HepG2 (cell line): Measurements from ENCODE around the gene THSD4. TPM values are rescaled to one million over a fixed set of nuclear protein-coding genes. Genes with fewer than 3 reads are reported as not detected.

ENCODE experiments used
- AHR ChIP-seq: IDR thresholded peaks from 2 replicates; pipeline ENCODE4 v1.6.1; 2018; ENCODE audit warnings: missing genetic modification reagents, missing compliant biosample characterization
- CHD2 ChIP-seq: IDR thresholded peaks from 2 replicates; pipeline ENCODE4 v1.6.1; 2011; ENCODE audit warnings: low read depth, low read length, improper control_type of control experiment
- CREM ChIP-seq, 2 experiments: sonication (generic) in 1 of 2; formaldehyde crosslinking in 1 of 2; IDR thresholded peaks; 2 replicates each; pipeline versions ENCODE4 v1.4.0 to v1.6.1; 2016 to 2020; ENCODE audit warnings: antibody characterized with exemption in 1 of 2, mild to moderate bottlenecking in 1 of 2, missing genetic modification reagents in 1 of 2
- HOXA7 ChIP-seq: sonication (generic); formaldehyde crosslinking; IDR thresholded peaks from 2 replicates; pipeline ENCODE4 v1.8.1; 2022; ENCODE audit warnings: mild to moderate bottlenecking, missing genetic modification reagents, moderate library complexity
- KDM1A ChIP-seq: IDR thresholded peaks from 2 replicates; pipeline ENCODE4 v1.6.1; 2016; ENCODE audit warnings: missing compliant biosample characterization
- PRPF4 ChIP-seq: fragments of 200-400 bp; formaldehyde crosslinking; IDR thresholded peaks from 2 replicates; pipeline ENCODE4 v1.6.1; 2016; ENCODE audit warnings: low read length, low read depth; ENCODE audit not compliant: poor library complexity, severe bottlenecking
- SUZ12 ChIP-seq: fragments of 150-350 bp; IDR thresholded peaks from 2 replicates; pipeline ENCODE4 v1.6.1; 2014; ENCODE audit warnings: low read depth, low read length
- TARDBP ChIP-seq: sonication (generic); formaldehyde crosslinking; IDR thresholded peaks from 2 replicates; pipeline ENCODE4 v1.8.0; 2022; ENCODE audit warnings: mild to moderate bottlenecking, missing genetic modification reagents
- TEAD3 ChIP-seq: optimal IDR thresholded peaks from 2 replicates; pipeline ENCODE3; 2016; ENCODE audit warnings: borderline replicate concordance
- ZMYM3 ChIP-seq: sonication (generic); formaldehyde crosslinking; IDR thresholded peaks from 2 replicates; pipeline ENCODE4 v1.5.1; 2020; ENCODE audit warnings: mild to moderate bottlenecking, missing genetic modification reagents
- ZNF180 ChIP-seq: sonication (generic); formaldehyde crosslinking; IDR thresholded peaks from 2 replicates; pipeline ENCODE4 v1.4.0; 2020; ENCODE audit warnings: low read depth, missing genetic modification reagents, borderline replicate concordance
- ZNF546 ChIP-seq: sonication (generic); formaldehyde crosslinking; conservative IDR thresholded peaks from 2 replicates; pipeline ENCODE4 v1.8.1; 2023; ENCODE audit warnings: mild to moderate bottlenecking, missing genetic modification reagents
- ZNF670 ChIP-seq: sonication (generic); formaldehyde crosslinking; IDR thresholded peaks from 2 replicates; pipeline ENCODE4 v1.8.0; 2022; ENCODE audit warnings: mild to moderate bottlenecking, missing genetic modification reagents, borderline replicate concordance
- ZNF672 ChIP-seq: sonication (generic); formaldehyde crosslinking; IDR thresholded peaks from 2 replicates; pipeline ENCODE4 v1.8.1; 2022; ENCODE audit warnings: missing genetic modification reagents
- polyA plus RNA-seq, 8 experiments: library from polyadenylated mRNA; depleted of rRNA in 3 of 8; stranded (reverse) in 7 of 8; unstranded in 1 of 8; fragments of >200 nt; fragmentation: Illumina TruSeq in 4 of 8; extraction: Trizol in 4 of 8; gene quantifications; 2 replicates each; pipeline versions ENCODE4 v1.2.1 to v1.2.3, GENCODE V29; 2011 to 2016; ENCODE audit warnings: low read depth in 4 of 8, missing spikeins in 1 of 8, mixed read lengths in 1 of 8; ENCODE audit not compliant: insufficient read depth in 1 of 8
- total RNA-seq, 5 experiments: library from RNA; depleted of rRNA; stranded (reverse); fragments of >200 nt; fragmentation: Illumina TruSeq; extraction: Trizol; gene quantifications; 2 replicates each; pipeline ENCODE4 v1.2.3, GENCODE V29; 2016; ENCODE audit warnings: low read depth in 1 of 5
- TF ChIP-seq, protein P1 (sequence below): sonication (generic); formaldehyde crosslinking; IDR thresholded peaks from 2 replicates; pipeline ENCODE4 v1.8.0; 2022; ENCODE audit warnings: mild to moderate bottlenecking, missing genetic modification reagents; ENCODE audit not compliant: insufficient replicate concordance
- TF ChIP-seq, protein P2 (sequence below): IDR thresholded peaks from 2 replicates; pipeline ENCODE4 v1.6.1; 2016; ENCODE audit warnings: control low read depth
- TF ChIP-seq, protein P3 (sequence below): sonication (generic); formaldehyde crosslinking; IDR thresholded peaks from 2 replicates; pipeline ENCODE4 v1.5.1; 2020; ENCODE audit warnings: missing genetic modification reagents, mild to moderate bottlenecking, borderline replicate concordance
- TF ChIP-seq, protein P4 (sequence below): sonication (generic); formaldehyde crosslinking; IDR thresholded peaks from 2 replicates; pipeline ENCODE4 v1.8.1; 2023; ENCODE audit warnings: missing genetic modification reagents, inconsistent platforms, borderline replicate concordance
- TF ChIP-seq, protein P5 (sequence below): sonication (generic); formaldehyde crosslinking; IDR thresholded peaks from 2 replicates; pipeline ENCODE4 v1.4.0; 2020; ENCODE audit warnings: missing genetic modification reagents, mild to moderate bottlenecking, borderline replicate concordance

THSD4 gene
- total and polyA plus RNA-seq, 2 of the 13 experiments (the other 11 are each of a cell fraction or from before 2014, with no cell fraction given), result 0.07 to 0.21 TPM

DNA sequence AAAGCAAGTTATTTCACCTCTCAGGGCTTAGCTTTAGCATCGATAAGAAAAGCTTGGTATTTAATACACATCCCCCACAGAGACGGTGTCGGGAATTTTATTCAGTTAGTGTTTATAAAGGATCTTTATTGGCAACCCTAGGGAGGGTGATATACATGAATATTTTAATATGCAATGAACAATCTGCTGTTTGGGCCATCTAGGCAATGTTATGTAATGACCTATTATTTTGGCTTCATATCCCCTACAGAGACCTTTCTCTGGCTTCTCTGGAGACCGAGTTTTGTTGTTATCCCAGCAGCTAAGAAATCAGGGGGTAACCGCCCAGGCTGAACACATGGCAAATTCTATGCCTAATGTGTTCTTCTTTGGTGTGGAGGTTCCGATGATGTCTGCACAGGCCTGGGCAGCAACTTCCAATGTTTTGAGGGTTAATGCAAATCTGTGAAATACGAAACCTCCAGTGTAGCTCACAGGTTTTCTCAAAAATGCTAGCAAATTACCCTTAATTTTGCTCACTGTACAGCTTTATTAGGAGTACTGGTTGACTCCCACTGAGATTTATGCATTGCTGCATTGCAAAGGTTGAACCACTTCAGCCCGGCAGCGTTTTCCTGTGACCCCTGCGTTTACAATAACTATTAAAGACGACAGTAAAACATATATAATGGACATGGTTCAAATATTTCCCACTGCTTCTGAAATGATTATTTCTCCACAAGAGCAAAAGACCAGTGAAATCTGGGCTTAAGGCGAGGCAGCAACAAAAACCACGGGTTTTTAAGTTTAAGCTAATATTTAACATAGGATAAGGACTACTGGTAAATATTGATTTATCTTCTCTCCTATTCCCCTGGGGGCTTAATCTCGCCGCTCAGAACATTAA lies 396.8 kb downstream of the THSD4 start (continued):
- TF ChIP-seq CREM (IDR thresholded peaks at IDR 0.05) (peak; percentile 29; the same call in 1 of the 2 replicates), CREM (CRISPR knock-in tag; IDR thresholded peaks at IDR 0.05) (no peak), CHD2 (no peak), ZNF180 (no peak), ZNF672 (CRISPR knock-in tag) (no peak), HOXA7 (no peak), KDM1A (CRISPR knock-in tag) (no peak), PRPF4 (no peak), SUZ12 (no peak), TARDBP (no peak), TEAD3 (CRISPR knock-in tag) (no peak), ZMYM3 (CRISPR knock-in tag) (no peak), AHR (CRISPR knock-in tag) (no peak), ZNF670 (CRISPR knock-in tag) (no peak), ZNF546 (CRISPR knock-in tag) (no peak)
- TF ChIP-seq, protein P1, sequence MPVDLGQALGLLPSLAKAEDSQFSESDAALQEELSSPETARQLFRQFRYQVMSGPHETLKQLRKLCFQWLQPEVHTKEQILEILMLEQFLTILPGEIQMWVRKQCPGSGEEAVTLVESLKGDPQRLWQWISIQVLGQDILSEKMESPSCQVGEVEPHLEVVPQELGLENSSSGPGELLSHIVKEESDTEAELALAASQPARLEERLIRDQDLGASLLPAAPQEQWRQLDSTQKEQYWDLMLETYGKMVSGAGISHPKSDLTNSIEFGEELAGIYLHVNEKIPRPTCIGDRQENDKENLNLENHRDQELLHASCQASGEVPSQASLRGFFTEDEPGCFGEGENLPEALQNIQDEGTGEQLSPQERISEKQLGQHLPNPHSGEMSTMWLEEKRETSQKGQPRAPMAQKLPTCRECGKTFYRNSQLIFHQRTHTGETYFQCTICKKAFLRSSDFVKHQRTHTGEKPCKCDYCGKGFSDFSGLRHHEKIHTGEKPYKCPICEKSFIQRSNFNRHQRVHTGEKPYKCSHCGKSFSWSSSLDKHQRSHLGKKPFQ, result no peak
- TF ChIP-seq, protein P2, sequence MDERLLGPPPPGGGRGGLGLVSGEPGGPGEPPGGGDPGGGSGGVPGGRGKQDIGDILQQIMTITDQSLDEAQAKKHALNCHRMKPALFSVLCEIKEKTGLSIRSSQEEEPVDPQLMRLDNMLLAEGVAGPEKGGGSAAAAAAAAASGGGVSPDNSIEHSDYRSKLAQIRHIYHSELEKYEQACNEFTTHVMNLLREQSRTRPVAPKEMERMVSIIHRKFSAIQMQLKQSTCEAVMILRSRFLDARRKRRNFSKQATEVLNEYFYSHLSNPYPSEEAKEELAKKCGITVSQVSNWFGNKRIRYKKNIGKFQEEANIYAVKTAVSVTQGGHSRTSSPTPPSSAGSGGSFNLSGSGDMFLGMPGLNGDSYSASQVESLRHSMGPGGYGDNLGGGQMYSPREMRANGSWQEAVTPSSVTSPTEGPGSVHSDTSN, result no peak
- TF ChIP-seq, protein P3, sequence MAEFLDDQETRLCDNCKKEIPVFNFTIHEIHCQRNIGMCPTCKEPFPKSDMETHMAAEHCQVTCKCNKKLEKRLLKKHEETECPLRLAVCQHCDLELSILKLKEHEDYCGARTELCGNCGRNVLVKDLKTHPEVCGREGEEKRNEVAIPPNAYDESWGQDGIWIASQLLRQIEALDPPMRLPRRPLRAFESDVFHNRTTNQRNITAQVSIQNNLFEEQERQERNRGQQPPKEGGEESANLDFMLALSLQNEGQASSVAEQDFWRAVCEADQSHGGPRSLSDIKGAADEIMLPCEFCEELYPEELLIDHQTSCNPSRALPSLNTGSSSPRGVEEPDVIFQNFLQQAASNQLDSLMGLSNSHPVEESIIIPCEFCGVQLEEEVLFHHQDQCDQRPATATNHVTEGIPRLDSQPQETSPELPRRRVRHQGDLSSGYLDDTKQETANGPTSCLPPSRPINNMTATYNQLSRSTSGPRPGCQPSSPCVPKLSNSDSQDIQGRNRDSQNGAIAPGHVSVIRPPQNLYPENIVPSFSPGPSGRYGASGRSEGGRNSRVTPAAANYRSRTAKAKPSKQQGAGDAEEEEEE, result no peak
- TF ChIP-seq, protein P4, sequence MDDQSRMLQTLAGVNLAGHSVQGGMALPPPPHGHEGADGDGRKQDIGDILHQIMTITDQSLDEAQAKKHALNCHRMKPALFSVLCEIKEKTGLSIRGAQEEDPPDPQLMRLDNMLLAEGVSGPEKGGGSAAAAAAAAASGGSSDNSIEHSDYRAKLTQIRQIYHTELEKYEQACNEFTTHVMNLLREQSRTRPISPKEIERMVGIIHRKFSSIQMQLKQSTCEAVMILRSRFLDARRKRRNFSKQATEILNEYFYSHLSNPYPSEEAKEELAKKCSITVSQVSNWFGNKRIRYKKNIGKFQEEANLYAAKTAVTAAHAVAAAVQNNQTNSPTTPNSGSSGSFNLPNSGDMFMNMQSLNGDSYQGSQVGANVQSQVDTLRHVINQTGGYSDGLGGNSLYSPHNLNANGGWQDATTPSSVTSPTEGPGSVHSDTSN (CRISPR knock-in tag), result no peak
- TF ChIP-seq, protein P5, sequence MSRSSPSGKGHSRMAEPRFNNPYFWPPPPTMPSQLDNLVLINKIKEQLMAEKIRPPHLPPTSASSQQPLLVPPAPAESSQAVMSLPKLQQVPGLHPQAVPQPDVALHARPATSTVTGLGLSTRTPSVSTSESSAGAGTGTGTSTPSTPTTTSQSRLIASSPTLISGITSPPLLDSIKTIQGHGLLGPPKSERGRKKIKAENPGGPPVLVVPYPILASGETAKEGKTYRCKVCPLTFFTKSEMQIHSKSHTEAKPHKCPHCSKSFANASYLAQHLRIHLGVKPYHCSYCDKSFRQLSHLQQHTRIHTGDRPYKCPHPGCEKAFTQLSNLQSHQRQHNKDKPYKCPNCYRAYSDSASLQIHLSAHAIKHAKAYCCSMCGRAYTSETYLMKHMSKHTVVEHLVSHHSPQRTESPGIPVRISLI (CRISPR knock-in tag), result no peak
